Large intestine (tissue), 3 donors: ENCODE results near the gene LIAS. TPM values are rescaled to one million over a fixed set of nuclear protein-coding genes. Genes with fewer than 3 reads are reported as not detected.

Experiments
- DNase-seq, 2 donors: peaks; one replicate each; pipeline versions ENCODE4 v3.0.0 to v3.0.0-alpha.2; 2013
- H3K27ac ChIP-seq: one replicate; pipeline ENCODE4 v1.5.1; 2013; ENCODE audit warnings: low read length
- H3K27me3 ChIP-seq: 2 replicates; pipeline ENCODE4 v1.6.1; 2013; ENCODE audit warnings: low read length; ENCODE audit not compliant: control insufficient read depth, insufficient read depth
- H3K36me3 ChIP-seq: 2 replicates; pipeline ENCODE4 v1.6.1; 2013; ENCODE audit warnings: low read length; ENCODE audit not compliant: control insufficient read depth, insufficient read depth
- H3K4me1 ChIP-seq: one replicate; pipeline ENCODE4 v1.6.1; 2013; ENCODE audit warnings: low read length; ENCODE audit not compliant: control insufficient read depth, insufficient read depth
- H3K4me3 ChIP-seq: one replicate; pipeline ENCODE4 v1.5.1; 2013; ENCODE audit warnings: low read length
- H3K9me3 ChIP-seq: one replicate; pipeline ENCODE4 v1.6.1; 2013; ENCODE audit warnings: mild to moderate bottlenecking, low read depth, low read length, moderate library complexity; ENCODE audit not compliant: control insufficient read depth
- WGBS: methylation state at CpG from one replicate; pipeline ENCODE4 v1.1.5; 2013; ENCODE audit warnings: low lambda C conversion rate; ENCODE audit not compliant: insufficient coverage; 5-methylcytosine and 5-hydroxymethylcytosine counted together
- polyA plus RNA-seq: library from polyadenylated mRNA; unstranded; fragments of 120-200 nt; gene quantifications from one replicate; pipeline ENCODE4 v1.2.1, GENCODE V29; 2013

The LIAS gene
- polyA plus RNA-seq, 1 donor, result 30.0 TPM

- peak overlapping the region; percentile 98 for H3K27ac ChIP-seq
- DNase-seq, result no peak
- peaks cover 15% of the 10 kb centered on the region for H3K4me1 ChIP-seq
- no CpG with 5 or more reads among the region's 21 CpGs for WGBS
- H3K9me3 ChIP-seq, result peaks cover 9% of the 10 kb centered on the region
- peaks cover 15% of the 10 kb centered on the region for H3K36me3 ChIP-seq
- H3K4me3 ChIP-seq, result peak overlapping the region; percentile 100
- H3K27me3 ChIP-seq, result no peaks in the 10 kb centered on the region
Measured at GRCh38 chr4:39528061-39528465, 69.2 kb downstream of the LIAS start.

Other genes starting within 250 kb of the LIAS start
- gene RFC1, start 92.7 kb upstream of the LIAS start, polyA plus RNA-seq, result 40.8 TPM
- 0.75 TPM for gene KLB, start 52.1 kb upstream of the LIAS start, polyA plus RNA-seq
- gene RPL9, start 134 bp upstream of the LIAS start, polyA plus RNA-seq, result 1,880 TPM
- gene UGDH, start 68.4 kb downstream of the LIAS start, polyA plus RNA-seq, result 64.2 TPM
- 21.6 TPM for gene SMIM14, start 179.8 kb downstream of the LIAS start, polyA plus RNA-seq
- 55.5 TPM for gene UBE2K, start 239.1 kb downstream of the LIAS start, polyA plus RNA-seq